Measurements from ENCODE around the gene UTP18. TPM values are rescaled to one million over a fixed set of nuclear protein-coding genes. Genes with fewer than 3 reads are reported as not detected.

UTP18 gene
- total and polyA plus RNA-seq, 9 of the 15 experiments (the other 6 are each of a cell fraction or from before 2014, with no cell fraction given) = 31.1 to 99.2 (median 66.7) TPM

GRCh38 chr17:51259564-51260236, 646 bp upstream of the UTP18 start, which contains the start of gene MBTD1 (continued):
- TF ChIP-seq MLLT1 (IDR thresholded peaks at IDR 0.05) (no peak), SIN3A (IDR thresholded peaks at IDR 0.05; ENCODE audit: borderline replicate concordance in 2 of 2, control insufficient read depth in 1 of 2, low read depth in 2 of 2, low read length in 2 of 2) (peak in 1 of 2 experiments; percentile 79; a peak in 1 of 4 replicates), ZNF143 (CRISPR knock-in tag; IDR thresholded peaks at IDR 0.05) (no peak), ZNF444 (CRISPR knock-in tag; IDR thresholded peaks at IDR 0.05) (no peak), ZNF212 (CRISPR knock-in tag; IDR thresholded peaks at IDR 0.05) (no peak), SIN3B (IDR thresholded peaks at IDR 0.05; ENCODE audit: low read depth) (peak; percentile 43), ZNF354B (CRISPR knock-in tag; IDR thresholded peaks at IDR 0.05) (no peak), PYGO2 (tag; IDR thresholded peaks at IDR 0.05) (no peak), BRD4 (IDR thresholded peaks at IDR 0.05) (no peak), ZBTB17 (CRISPR knock-in tag; IDR thresholded peaks at IDR 0.05) (no peak)
- TF ChIP-seq, protein P1, sequence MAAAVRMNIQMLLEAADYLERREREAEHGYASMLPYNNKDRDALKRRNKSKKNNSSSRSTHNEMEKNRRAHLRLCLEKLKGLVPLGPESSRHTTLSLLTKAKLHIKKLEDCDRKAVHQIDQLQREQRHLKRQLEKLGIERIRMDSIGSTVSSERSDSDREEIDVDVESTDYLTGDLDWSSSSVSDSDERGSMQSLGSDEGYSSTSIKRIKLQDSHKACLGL (CRISPR knock-in tag; IDR thresholded peaks at IDR 0.05; ENCODE audit: borderline replicate concordance, poor library complexity, severe bottlenecking) = no peak
- TF ChIP-seq, protein P2, sequence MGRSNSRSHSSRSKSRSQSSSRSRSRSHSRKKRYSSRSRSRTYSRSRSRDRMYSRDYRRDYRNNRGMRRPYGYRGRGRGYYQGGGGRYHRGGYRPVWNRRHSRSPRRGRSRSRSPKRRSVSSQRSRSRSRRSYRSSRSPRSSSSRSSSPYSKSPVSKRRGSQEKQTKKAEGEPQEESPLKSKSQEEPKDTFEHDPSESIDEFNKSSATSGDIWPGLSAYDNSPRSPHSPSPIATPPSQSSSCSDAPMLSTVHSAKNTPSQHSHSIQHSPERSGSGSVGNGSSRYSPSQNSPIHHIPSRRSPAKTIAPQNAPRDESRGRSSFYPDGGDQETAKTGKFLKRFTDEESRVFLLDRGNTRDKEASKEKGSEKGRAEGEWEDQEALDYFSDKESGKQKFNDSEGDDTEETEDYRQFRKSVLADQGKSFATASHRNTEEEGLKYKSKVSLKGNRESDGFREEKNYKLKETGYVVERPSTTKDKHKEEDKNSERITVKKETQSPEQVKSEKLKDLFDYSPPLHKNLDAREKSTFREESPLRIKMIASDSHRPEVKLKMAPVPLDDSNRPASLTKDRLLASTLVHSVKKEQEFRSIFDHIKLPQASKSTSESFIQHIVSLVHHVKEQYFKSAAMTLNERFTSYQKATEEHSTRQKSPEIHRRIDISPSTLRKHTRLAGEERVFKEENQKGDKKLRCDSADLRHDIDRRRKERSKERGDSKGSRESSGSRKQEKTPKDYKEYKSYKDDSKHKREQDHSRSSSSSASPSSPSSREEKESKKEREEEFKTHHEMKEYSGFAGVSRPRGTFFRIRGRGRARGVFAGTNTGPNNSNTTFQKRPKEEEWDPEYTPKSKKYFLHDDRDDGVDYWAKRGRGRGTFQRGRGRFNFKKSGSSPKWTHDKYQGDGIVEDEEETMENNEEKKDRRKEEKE (IDR thresholded peaks at IDR 0.05; ENCODE audit: borderline replicate concordance in 1 of 2, control insufficient read depth in 1 of 2, low read depth in 2 of 2, low read length in 1 of 2) = no peak
- TF ChIP-seq, protein P3, sequence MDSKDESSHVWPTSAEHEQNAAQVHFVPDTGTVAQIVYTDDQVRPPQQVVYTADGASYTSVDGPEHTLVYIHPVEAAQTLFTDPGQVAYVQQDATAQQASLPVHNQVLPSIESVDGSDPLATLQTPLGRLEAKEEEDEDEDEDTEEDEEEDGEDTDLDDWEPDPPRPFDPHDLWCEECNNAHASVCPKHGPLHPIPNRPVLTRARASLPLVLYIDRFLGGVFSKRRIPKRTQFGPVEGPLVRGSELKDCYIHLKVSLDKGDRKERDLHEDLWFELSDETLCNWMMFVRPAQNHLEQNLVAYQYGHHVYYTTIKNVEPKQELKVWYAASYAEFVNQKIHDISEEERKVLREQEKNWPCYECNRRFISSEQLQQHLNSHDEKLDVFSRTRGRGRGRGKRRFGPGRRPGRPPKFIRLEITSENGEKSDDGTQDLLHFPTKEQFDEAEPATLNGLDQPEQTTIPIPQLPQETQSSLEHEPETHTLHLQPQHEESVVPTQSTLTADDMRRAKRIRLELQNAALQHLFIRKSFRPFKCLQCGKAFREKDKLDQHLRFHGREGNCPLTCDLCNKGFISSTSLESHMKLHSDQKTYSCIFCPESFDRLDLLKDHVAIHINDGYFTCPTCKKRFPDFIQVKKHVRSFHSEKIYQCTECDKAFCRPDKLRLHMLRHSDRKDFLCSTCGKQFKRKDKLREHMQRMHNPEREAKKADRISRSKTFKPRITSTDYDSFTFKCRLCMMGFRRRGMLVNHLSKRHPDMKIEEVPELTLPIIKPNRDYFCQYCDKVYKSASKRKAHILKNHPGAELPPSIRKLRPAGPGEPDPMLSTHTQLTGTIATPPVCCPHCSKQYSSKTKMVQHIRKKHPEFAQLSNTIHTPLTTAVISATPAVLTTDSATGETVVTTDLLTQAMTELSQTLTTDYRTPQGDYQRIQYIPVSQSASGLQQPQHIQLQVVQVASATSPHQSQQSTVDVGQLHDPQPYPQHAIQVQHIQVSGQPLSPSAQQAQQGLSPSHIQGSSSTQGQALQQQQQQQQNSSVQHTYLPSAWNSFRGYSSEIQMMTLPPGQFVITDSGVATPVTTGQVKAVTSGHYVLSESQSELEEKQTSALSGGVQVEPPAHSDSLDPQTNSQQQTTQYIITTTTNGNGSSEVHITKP (IDR thresholded peaks at IDR 0.05; ENCODE audit: partially characterized antibody) = no peak
